HUES64 (cell line): ENCODE measurements around the gene GREM1. TPM values are rescaled to one million over a fixed set of nuclear protein-coding genes. Genes with fewer than 3 reads are reported as not detected.

Experiments used
- H3K27ac ChIP-seq: 2 replicates; pipeline ENCODE4 v1.7.0; 2013; ENCODE audit warnings: low read depth, low read length, inconsistent platforms
- H3K27me3 ChIP-seq: 2 replicates; pipeline ENCODE4 v1.6.1; 2013; ENCODE audit warnings: mild to moderate bottlenecking, low read length; ENCODE audit not compliant: insufficient read depth
- H3K36me3 ChIP-seq: 2 replicates; pipeline ENCODE4 v1.6.1; 2013; ENCODE audit warnings: mild to moderate bottlenecking, low read length; ENCODE audit not compliant: insufficient read depth
- H3K4me1 ChIP-seq: 2 replicates; pipeline ENCODE4 v1.6.1; 2013; ENCODE audit warnings: mild to moderate bottlenecking, low read length, moderate library complexity; ENCODE audit not compliant: insufficient read depth
- H3K4me3 ChIP-seq: 2 replicates; pipeline ENCODE4 v1.5.1; 2013; ENCODE audit warnings: mild to moderate bottlenecking, low read length, moderate library complexity
- H3K9ac ChIP-seq: 2 replicates; pipeline ENCODE4 v1.6.1; 2013; ENCODE audit warnings: mild to moderate bottlenecking, low read depth, low read length
- H3K9me3 ChIP-seq: 2 replicates; pipeline ENCODE4 v1.6.1; 2013; ENCODE audit warnings: low read depth, low read length; ENCODE audit not compliant: insufficient read depth
- WGBS: fragments of 150-250, 120-280 bp; methylation state at CpG from one replicate; pipeline ENCODE4 v1.1.7; 2013; ENCODE audit warnings: missing lambda C conversion rate; 5-methylcytosine and 5-hydroxymethylcytosine counted together
- polyA plus RNA-seq, 2 experiments: library from polyadenylated mRNA; stranded (reverse); fragments of 50-300 nt; gene quantifications; one replicate each; pipeline ENCODE4 v1.2.3, GENCODE V29; 2013

Gene GREM1
- polyA plus RNA-seq (2013, experiment 1 of 2): 4.2 TPM
- polyA plus RNA-seq (2013, experiment 2 of 2): 6.0 TPM

- no peaks in the 10 kb centered on the region for H3K36me3 ChIP-seq
- H3K9me3 ChIP-seq: no peaks in the 10 kb centered on the region
- WGBS: under 1% methylated on average over 99 of the region's 99 CpGs
- peak within 1 kb of the TSS; percentile 62 for H3K4me3 ChIP-seq
- peak within 1 kb of the TSS; percentile 63; the same call in 1 of the 2 replicates for H3K9ac ChIP-seq
- peaks cover 88% of the 10 kb centered on the region for H3K27me3 ChIP-seq
- H3K27ac ChIP-seq: no peak within 1 kb of the TSS
- H3K4me1 ChIP-seq: peaks cover 29% of the 10 kb centered on the region
These were observed at the start of gene GREM1 for GRCh38 chr15:32717426-32718226. GREM1 (plus strand) TSS chr15:32718004; CDS start chr15:32730691, 12,687 bp downstream.

GRCh38 chr15:32668942-32669341, 48.9 kb upstream of the GREM1 start:
- Histone ChIP-seq H3K27ac (peak overlapping the region; percentile 66), H3K27me3 (no peaks in the 10 kb centered on the region), H3K9me3 (no peaks in the 10 kb centered on the region), H3K4me3 (no peak overlapping the region), H3K9ac (no peak overlapping the region), H3K4me1 (peaks cover 27% of the 10 kb centered on the region), H3K36me3 (no peaks in the 10 kb centered on the region)
- WGBS: 37% methylated on average over 2 of the region's 2 CpGs

GRCh38 chr15:32669896-32670611, 47.8 kb upstream of the GREM1 start:
- Histone ChIP-seq H3K4me1 (peaks cover 27% of the 10 kb centered on the region), H3K27ac (peak overlapping the region; percentile 2; the same call in 1 of the 2 replicates), H3K36me3 (no peaks in the 10 kb centered on the region), H3K27me3 (no peaks in the 10 kb centered on the region), H3K9me3 (no peaks in the 10 kb centered on the region), H3K9ac (no peak overlapping the region), H3K4me3 (no peak overlapping the region)
- 52% methylated on average over 5 of the region's 5 CpGs for WGBS

- no peaks in the 10 kb centered on the region for H3K27me3 ChIP-seq
- H3K4me3 ChIP-seq: no peak overlapping the region
- whole genome bisulfite sequencing: 100% methylated on average over 1 of the region's 3 CpGs
- H3K4me1 ChIP-seq: peaks cover 27% of the 10 kb centered on the region
- H3K27ac ChIP-seq: 0 out of 2 replicates have a peak overlapping the region, but pooled peaks have one; percentile 2
- H3K36me3 ChIP-seq: no peaks in the 10 kb centered on the region
- no peak overlapping the region for H3K9ac ChIP-seq
- no peaks in the 10 kb centered on the region for H3K9me3 ChIP-seq
These were observed 47.2 kb upstream of the GREM1 start for GRCh38 chr15:32670623-32671022.

- 93% methylated on average over 29 of the region's 29 CpGs for WGBS
- Histone ChIP-seq H3K4me1 (peaks cover 27% of the 10 kb centered on the region), H3K27me3 (no peaks in the 10 kb centered on the region), H3K27ac (no peak overlapping the region), H3K9ac (no peak overlapping the region), H3K36me3 (no peaks in the 10 kb centered on the region), H3K4me3 (no peak overlapping the region), H3K9me3 (no peaks in the 10 kb centered on the region)
These were observed 46.2 kb upstream of the GREM1 start for GRCh38 chr15:32671339-32672325.

GRCh38 chr15:32674681-32675080, 43.1 kb upstream of the GREM1 start:
- Histone ChIP-seq H3K4me1 (peaks cover 23% of the 10 kb centered on the region), H3K36me3 (no peaks in the 10 kb centered on the region)
- WGBS: 92% methylated on average over 2 of the region's 2 CpGs

GRCh38 chr15:32675466-32675865, 42.3 kb upstream of the GREM1 start:
- 51% methylated on average over 6 of the region's 6 CpGs for WGBS
- Histone ChIP-seq H3K27me3 (no peaks in the 10 kb centered on the region), H3K36me3 (no peaks in the 10 kb centered on the region), H3K9ac (no peak overlapping the region), H3K4me1 (peaks cover 16% of the 10 kb centered on the region), H3K27ac (no peak overlapping the region), H3K4me3 (no peak overlapping the region), H3K9me3 (no peaks in the 10 kb centered on the region)

More at GRCh38 chr15:32674681-32675080, 43.1 kb upstream of the GREM1 start:
- Histone ChIP-seq H3K9ac (no peak overlapping the region), H3K9me3 (no peaks in the 10 kb centered on the region), H3K27ac (no peak overlapping the region), H3K4me3 (no peak overlapping the region), H3K27me3 (no peaks in the 10 kb centered on the region)

- 85% methylated on average over 2 of the region's 2 CpGs for WGBS
- peaks cover 12% of the 10 kb centered on the region for H3K4me1 ChIP-seq
- H3K9me3 ChIP-seq: no peaks in the 10 kb centered on the region
- no peaks in the 10 kb centered on the region for H3K36me3 ChIP-seq
- no peak overlapping the region for H3K27ac ChIP-seq
- no peaks in the 10 kb centered on the region for H3K27me3 ChIP-seq
- H3K9ac ChIP-seq: no peak overlapping the region
- H3K4me3 ChIP-seq: no peak overlapping the region
These were observed 41.6 kb upstream of the GREM1 start for GRCh38 chr15:32676169-32676568.

- Histone ChIP-seq H3K4me3 (no peak overlapping the region), H3K9me3 (no peaks in the 10 kb centered on the region), H3K27ac (no peak overlapping the region), H3K36me3 (no peaks in the 10 kb centered on the region), H3K9ac (no peak overlapping the region), H3K27me3 (no peaks in the 10 kb centered on the region), H3K4me1 (peaks cover 12% of the 10 kb centered on the region)
- WGBS: 82% methylated on average over 3 of the region's 5 CpGs
These were observed 40.5 kb upstream of the GREM1 start for GRCh38 chr15:32677238-32677750.

GRCh38 chr15:32679298-32679690, 38.5 kb upstream of the GREM1 start:
- Histone ChIP-seq H3K27me3 (no peaks in the 10 kb centered on the region), H3K9me3 (no peaks in the 10 kb centered on the region), H3K36me3 (no peaks in the 10 kb centered on the region), H3K4me1 (peaks cover 12% of the 10 kb centered on the region), H3K9ac (no peak overlapping the region), H3K27ac (no peak overlapping the region), H3K4me3 (no peak overlapping the region)
- 95% methylated on average over 4 of the region's 4 CpGs for WGBS
